IPS-15b (cell line): ENCODE data around the gene MANBA.

Experiments
- H3K27me3 ChIP-seq: one replicate; pipeline ENCODE4 v1.6.1; 2013; ENCODE audit warnings: low read length; ENCODE audit not compliant: control insufficient read depth, insufficient read depth
- H3K36me3 ChIP-seq: one replicate; pipeline ENCODE4 v1.6.1; 2013; ENCODE audit warnings: low read length; ENCODE audit not compliant: control insufficient read depth, insufficient read depth
- H3K4me1 ChIP-seq: one replicate; pipeline ENCODE4 v1.6.1; 2013; ENCODE audit warnings: mild to moderate bottlenecking, low read length; ENCODE audit not compliant: control insufficient read depth, insufficient read depth
- H3K4me3 ChIP-seq: one replicate; pipeline ENCODE4 v1.5.1; 2013; ENCODE audit warnings: low read depth, low read length
- H3K9ac ChIP-seq: one replicate; pipeline ENCODE4 v1.6.1; 2013; ENCODE audit warnings: low read depth, mild to moderate bottlenecking, low read length
- H3K9me3 ChIP-seq: one replicate; pipeline ENCODE4 v1.6.1; 2013; ENCODE audit warnings: mild to moderate bottlenecking, low read length; ENCODE audit not compliant: control insufficient read depth, insufficient read depth

Gene MANBA

GRCh38 chr4:102787096-102787881 lies 26.5 kb upstream of the MANBA start:
- H3K36me3 ChIP-seq = no peaks in the 10 kb centered on the region

GRCh38 chr4:102786279-102786678 lies 25.5 kb upstream of the MANBA start:
- Histone ChIP-seq H3K4me3 (no peak overlapping the region), H3K4me1 (no peaks in the 10 kb centered on the region), H3K9ac (no peak overlapping the region), H3K36me3 (no peaks in the 10 kb centered on the region), H3K27me3 (no peaks in the 10 kb centered on the region), H3K9me3 (no peaks in the 10 kb centered on the region)

More at GRCh38 chr4:102787096-102787881, 26.5 kb upstream of the MANBA start:
- H3K9me3 ChIP-seq = no peaks in the 10 kb centered on the region
- no peak overlapping the region for H3K4me3 ChIP-seq
- H3K4me1 ChIP-seq = no peaks in the 10 kb centered on the region
- no peak overlapping the region for H3K9ac ChIP-seq
- no peaks in the 10 kb centered on the region for H3K27me3 ChIP-seq

- H3K36me3 ChIP-seq = no peaks in the 10 kb centered on the region
- no peaks in the 10 kb centered on the region for H3K27me3 ChIP-seq
- H3K9ac ChIP-seq = no peak overlapping the region
- H3K9me3 ChIP-seq = no peaks in the 10 kb centered on the region
- no peaks in the 10 kb centered on the region for H3K4me1 ChIP-seq
- H3K4me3 ChIP-seq = no peak overlapping the region
Observed at GRCh38 chr4:102783006-102783405, 22.2 kb upstream of the MANBA start.

GRCh38 chr4:102781570-102781969 lies 20.8 kb upstream of the MANBA start:
- H3K9me3 ChIP-seq = no peaks in the 10 kb centered on the region
- H3K4me1 ChIP-seq = no peaks in the 10 kb centered on the region
- no peak overlapping the region for H3K9ac ChIP-seq
- no peak overlapping the region for H3K4me3 ChIP-seq
- no peaks in the 10 kb centered on the region for H3K36me3 ChIP-seq
- H3K27me3 ChIP-seq = no peaks in the 10 kb centered on the region

- Histone ChIP-seq H3K4me1 (no peaks in the 10 kb centered on the region), H3K9me3 (no peaks in the 10 kb centered on the region), H3K4me3 (no peak overlapping the region), H3K36me3 (no peaks in the 10 kb centered on the region), H3K9ac (no peak overlapping the region), H3K27me3 (no peaks in the 10 kb centered on the region)
Observed at GRCh38 chr4:102780476-102781144, 19.8 kb upstream of the MANBA start.

GRCh38 chr4:102779204-102779603 lies 18.4 kb upstream of the MANBA start:
- Histone ChIP-seq H3K36me3 (no peaks in the 10 kb centered on the region), H3K4me3 (no peak overlapping the region), H3K9ac (no peak overlapping the region), H3K9me3 (no peaks in the 10 kb centered on the region), H3K4me1 (no peaks in the 10 kb centered on the region), H3K27me3 (no peaks in the 10 kb centered on the region)

GRCh38 chr4:102778720-102779119 lies 18.0 kb upstream of the MANBA start:
- no peaks in the 10 kb centered on the region for H3K4me1 ChIP-seq
- H3K36me3 ChIP-seq = no peaks in the 10 kb centered on the region
- H3K4me3 ChIP-seq = no peak overlapping the region
- no peaks in the 10 kb centered on the region for H3K27me3 ChIP-seq
- H3K9me3 ChIP-seq = no peaks in the 10 kb centered on the region
- no peak overlapping the region for H3K9ac ChIP-seq

- H3K9ac ChIP-seq = no peak overlapping the region
- H3K27me3 ChIP-seq = no peaks in the 10 kb centered on the region
- H3K4me1 ChIP-seq = no peaks in the 10 kb centered on the region
- no peaks in the 10 kb centered on the region for H3K36me3 ChIP-seq
- H3K9me3 ChIP-seq = no peaks in the 10 kb centered on the region
- H3K4me3 ChIP-seq = no peak overlapping the region
Observed at GRCh38 chr4:102775805-102776204, 15.0 kb upstream of the MANBA start.

- Histone ChIP-seq H3K4me3 (no peak overlapping the region), H3K9me3 (no peaks in the 10 kb centered on the region), H3K9ac (no peak overlapping the region), H3K36me3 (no peaks in the 10 kb centered on the region), H3K27me3 (no peaks in the 10 kb centered on the region), H3K4me1 (no peaks in the 10 kb centered on the region)
Observed at GRCh38 chr4:102774254-102774653, 13.5 kb upstream of the MANBA start.

GRCh38 chr4:102772738-102773340 lies 12.1 kb upstream of the MANBA start:
- H3K4me3 ChIP-seq = no peak overlapping the region
- H3K4me1 ChIP-seq = no peaks in the 10 kb centered on the region

GRCh38 chr4:102764901-102765300 lies 4.1 kb upstream of the MANBA start:
- Histone ChIP-seq H3K9me3 (no peaks in the 10 kb centered on the region), H3K27me3 (no peaks in the 10 kb centered on the region), H3K4me1 (peaks cover 3% of the 10 kb centered on the region), H3K36me3 (no peaks in the 10 kb centered on the region), H3K4me3 (no peak overlapping the region), H3K9ac (no peak overlapping the region)

More at GRCh38 chr4:102772738-102773340, 12.1 kb upstream of the MANBA start:
- H3K27me3 ChIP-seq = no peaks in the 10 kb centered on the region
- H3K9me3 ChIP-seq = no peaks in the 10 kb centered on the region
- no peak overlapping the region for H3K9ac ChIP-seq
- no peaks in the 10 kb centered on the region for H3K36me3 ChIP-seq

- H3K9ac ChIP-seq = no peak overlapping the region
- no peaks in the 10 kb centered on the region for H3K9me3 ChIP-seq
- H3K4me3 ChIP-seq = peak overlapping the region; percentile 96
- H3K27me3 ChIP-seq = no peaks in the 10 kb centered on the region
- peaks cover 13% of the 10 kb centered on the region for H3K4me1 ChIP-seq
- H3K36me3 ChIP-seq = no peaks in the 10 kb centered on the region
Observed at GRCh38 chr4:102761906-102762305, 1.1 kb upstream of the MANBA start.
